Smooth muscle cell (in vitro differentiated cells): ENCODE measurements around the gene ARHGAP22. TPM values are rescaled to one million over a fixed set of nuclear protein-coding genes. Genes with fewer than 3 reads are reported as not detected.
A peak's percentile ranks its signal among the peaks of the same experiment; 100 is the strongest.

Experiments used
- DNase-seq: peaks from one replicate; lab custom pipeline; 2025; ENCODE audit not compliant: unreplicated experiment; lab: John Stamatoyannopoulos, UW
- H2AFZ ChIP-seq: fragments of 200-600 bp; sonication (generic); 2 replicates; pipeline ENCODE4 v1.6.0; 2016; ENCODE audit warnings: antibody characterized with exemption, low read depth, mild to moderate bottlenecking
- H3F3A ChIP-seq: fragments of 200-600 bp; sonication (generic); 2 replicates; pipeline ENCODE4 v1.6.0; 2017; ENCODE audit warnings: antibody characterized with exemption, low read depth
- H3K27ac ChIP-seq: fragments of 200-600 bp; sonication (generic); 2 replicates; pipeline ENCODE4 v1.5.1; 2016; ENCODE audit warnings: low read depth, mild to moderate bottlenecking
- H3K27me3 ChIP-seq: fragments of 200-600 bp; sonication (generic); 2 replicates; pipeline ENCODE4 v1.6.1; 2016; ENCODE audit warnings: low read depth, mild to moderate bottlenecking
- H3K36me3 ChIP-seq: fragments of 200-600 bp; sonication (generic); 2 replicates; pipeline ENCODE4 v1.5.1; 2016; ENCODE audit warnings: low read depth
- H3K4me1 ChIP-seq: fragments of 200-600 bp; sonication (generic); 2 replicates; pipeline ENCODE4 v1.5.1; 2016; ENCODE audit warnings: low read depth
- H3K4me2 ChIP-seq: fragments of 200-600 bp; sonication (generic); 2 replicates; pipeline ENCODE4 v1.6.0; 2016; ENCODE audit warnings: mild to moderate bottlenecking
- H3K4me3 ChIP-seq: fragments of 200-600 bp; sonication (generic); 2 replicates; pipeline ENCODE4 v1.5.1; 2016; ENCODE audit warnings: mild to moderate bottlenecking
- H3K79me2 ChIP-seq: fragments of 200-600 bp; sonication (generic); 2 replicates; pipeline ENCODE4 v1.6.0; 2016; ENCODE audit warnings: low read depth, mild to moderate bottlenecking
- H3K9ac ChIP-seq: fragments of 200-600 bp; sonication (generic); 2 replicates; pipeline ENCODE4 v1.6.0; 2016; ENCODE audit warnings: low read depth
- H3K9me3 ChIP-seq: fragments of 200-600 bp; sonication (generic); replicated peaks from 2 replicates; pipeline ENCODE4 v1.5.1; 2016; ENCODE audit warnings: low read depth
- H4K20me1 ChIP-seq: fragments of 200-600 bp; sonication (generic); 2 replicates; pipeline ENCODE4 v1.6.0; 2016; ENCODE audit warnings: low read depth
- CTCF ChIP-seq: fragments of 200-600 bp; sonication (generic); IDR thresholded peaks from 2 replicates; pipeline ENCODE4 v1.5.1; 2017; ENCODE audit warnings: borderline replicate concordance, mild to moderate bottlenecking, antibody characterized with exemption; ENCODE audit not compliant: insufficient read depth, poor library complexity, severe bottlenecking
- WGBS: methylation state at CpG from one replicate; pipeline ENCODE4 v1.1.7; 2016; ENCODE audit warnings: low lambda C conversion rate; 5-methylcytosine and 5-hydroxymethylcytosine counted together
- polyA plus RNA-seq: library from polyadenylated mRNA; unstranded; fragments of >200 nt; fragmentation: Nextera tagmentation; extraction: Ambion mirVana; gene quantifications from 2 replicates; pipeline ENCODE4 v1.2.1, GENCODE V29; 2016
- total RNA-seq: library from RNA; depleted of rRNA; stranded (reverse); fragments of >200 nt; gene quantifications from 2 replicates; pipeline ENCODE4 v1.2.3, GENCODE V29; 2014

The ARHGAP22 gene
- total and polyA plus RNA-seq, 2 experiments from 2014 or later: 1.8 to 8.8 TPM

DNA sequence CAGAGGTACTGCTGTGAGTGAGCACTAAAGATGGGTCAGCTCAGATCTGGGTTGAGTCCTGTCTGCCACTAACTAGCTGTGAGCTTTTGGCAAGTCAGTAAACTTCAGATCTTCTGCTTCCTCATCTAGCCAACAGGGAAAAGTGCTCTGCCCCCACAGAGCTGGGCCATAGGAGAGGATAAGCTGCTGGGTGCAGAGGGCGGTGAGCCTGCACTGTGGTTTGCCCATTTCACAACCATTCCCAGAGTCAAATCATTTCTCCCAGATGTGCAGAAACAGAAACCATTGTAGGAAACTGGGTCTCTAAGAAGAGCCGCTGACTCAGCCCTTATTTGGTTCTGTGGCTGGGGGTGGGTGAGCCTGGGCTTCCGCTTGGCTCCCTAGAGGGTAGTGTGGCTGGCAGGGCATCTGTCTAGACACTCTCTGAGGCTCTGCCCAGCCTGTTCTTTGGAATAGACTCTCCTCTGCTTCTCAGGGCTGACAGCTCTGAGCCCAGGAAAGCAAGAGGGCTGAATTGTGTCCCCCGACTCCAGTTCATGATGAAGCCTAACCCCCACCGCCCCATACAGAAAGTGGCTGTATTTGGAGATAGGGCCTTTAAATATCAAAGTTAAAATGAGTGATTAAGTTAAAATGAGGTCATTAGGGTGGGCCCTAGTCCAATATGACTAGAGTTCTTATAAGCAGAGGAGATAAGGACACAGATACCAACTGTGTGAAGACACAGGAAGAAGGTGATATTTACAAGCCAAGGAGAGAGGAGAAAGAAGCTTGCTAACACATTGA lies 29.5 kb upstream of the ARHGAP22 start:
- Histone ChIP-seq H3K27me3 (no peaks in the 10 kb centered on the region), H4K20me1 (no peaks in the 10 kb centered on the region), H2AFZ (peak overlapping the region; percentile 52), H3K4me2 (peak overlapping the region; percentile 57), H3K9me3 (no peaks in the 10 kb centered on the region), H3F3A (no peaks in the 10 kb centered on the region), H3K36me3 (no peaks in the 10 kb centered on the region), H3K4me3 (no peak overlapping the region), H3K79me2 (no peaks in the 10 kb centered on the region), H3K27ac (peak overlapping the region; percentile 84), H3K9ac (no peak overlapping the region), H3K4me1 (no peaks in the 10 kb centered on the region)
- 52% methylated on average over 5 of the region's 5 CpGs for WGBS
- TF ChIP-seq CTCF: no peak
- DNase-seq: no peak

- H3K4me2 ChIP-seq: peak overlapping the region; percentile 57
- H3K27me3 ChIP-seq: no peaks in the 10 kb centered on the region
- DNase-seq: no peak
- H4K20me1 ChIP-seq: no peaks in the 10 kb centered on the region
- no peak overlapping the region for H3K4me3 ChIP-seq
- no peak overlapping the region for H3K9ac ChIP-seq
- H3K79me2 ChIP-seq: no peaks in the 10 kb centered on the region
- WGBS: 97% methylated on average over 4 of the region's 4 CpGs
- no peaks in the 10 kb centered on the region for H3K4me1 ChIP-seq
- no peak overlapping the region for H2AFZ ChIP-seq
- H3K9me3 ChIP-seq: no peaks in the 10 kb centered on the region
- TF ChIP-seq CTCF: no peak
- H3K36me3 ChIP-seq: no peaks in the 10 kb centered on the region
- no peaks in the 10 kb centered on the region for H3F3A ChIP-seq
- H3K27ac ChIP-seq: no peak overlapping the region
Observed at GRCh38 chr10:48633381-48634197, 28.7 kb upstream of the ARHGAP22 start.

- Histone ChIP-seq H3K4me3 (no peak overlapping the region), H3K9ac (no peak overlapping the region), H3K79me2 (no peaks in the 10 kb centered on the region), H3K9me3 (no peaks in the 10 kb centered on the region), H4K20me1 (no peaks in the 10 kb centered on the region), H3K27ac (no peak overlapping the region), H3F3A (no peaks in the 10 kb centered on the region), H3K4me1 (no peaks in the 10 kb centered on the region), H3K4me2 (no peak overlapping the region), H3K27me3 (no peaks in the 10 kb centered on the region), H3K36me3 (no peaks in the 10 kb centered on the region), H2AFZ (no peak overlapping the region)
- DNase-seq: no peak
- no peak for TF ChIP-seq CTCF
- WGBS: 90% methylated on average over 1 of the region's 1 CpG
Observed at GRCh38 chr10:48632166-48632565, 27.3 kb upstream of the ARHGAP22 start.
